GM19193 (cell line): Measurements from ENCODE around the gene TEF.

Source experiments
- POLR2A ChIP-seq: IDR thresholded peaks from 4 replicates; pipeline ENCODE4 v1.6.1; 2011; ENCODE audit not compliant: insufficient read depth, insufficient read length; ENCODE audit errors: extremely low read depth

The TEF gene

DNA sequence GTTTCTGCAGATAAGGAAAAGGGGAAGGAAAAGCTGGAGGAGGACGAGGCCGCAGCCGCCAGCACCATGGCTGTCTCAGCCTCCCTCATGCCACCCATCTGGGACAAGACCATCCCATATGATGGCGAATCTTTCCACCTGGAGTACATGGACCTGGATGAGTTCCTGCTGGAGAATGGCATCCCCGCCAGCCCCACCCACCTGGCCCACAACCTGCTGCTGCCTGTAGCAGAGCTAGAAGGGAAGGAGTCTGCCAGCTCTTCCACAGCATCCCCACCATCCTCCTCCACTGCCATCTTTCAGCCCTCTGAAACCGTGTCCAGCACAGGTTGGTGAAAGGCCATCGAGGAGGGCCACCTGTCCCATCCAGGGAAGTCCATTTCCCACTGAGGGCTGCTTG, 5.6 kb downstream of the TEF start:
- TF ChIP-seq POLR2A: no peak

GRCh38 chr22:41394012-41394356, 12.2 kb downstream of the TEF start:
- no peak for TF ChIP-seq POLR2A

DNA sequence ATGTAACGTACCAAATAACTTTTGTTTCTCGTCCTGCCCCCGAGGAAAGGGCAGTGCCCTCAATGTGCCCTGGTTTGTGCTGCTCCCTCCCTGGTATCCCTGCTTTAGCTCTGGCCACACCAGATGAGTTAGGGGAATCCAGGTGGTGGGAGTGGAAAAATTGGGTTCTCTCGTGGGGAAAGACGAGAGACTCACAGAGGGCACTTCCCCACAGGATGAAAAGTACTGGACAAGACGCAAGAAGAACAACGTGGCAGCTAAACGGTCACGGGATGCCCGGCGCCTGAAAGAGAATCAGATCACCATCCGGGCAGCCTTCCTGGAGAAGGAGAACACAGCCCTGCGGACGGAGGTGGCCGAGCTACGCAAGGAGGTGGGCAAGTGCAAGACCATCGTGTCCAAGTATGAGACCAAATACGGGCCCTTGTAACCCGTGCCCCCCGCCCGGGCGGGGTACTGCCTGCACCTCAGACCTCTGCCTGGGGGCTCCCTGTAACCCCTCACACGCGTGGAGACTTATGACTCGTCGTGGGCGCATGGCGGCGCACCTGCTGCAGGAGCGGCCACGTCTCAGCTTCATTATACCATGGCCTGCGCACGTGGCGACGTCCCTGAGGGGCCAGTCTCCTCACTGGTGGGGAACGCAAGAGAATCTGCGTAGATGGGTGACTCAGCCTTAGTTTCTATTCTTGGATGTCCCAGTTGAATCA, 13.9 kb downstream of the TEF start:
- TF ChIP-seq POLR2A: no peak

DNA sequence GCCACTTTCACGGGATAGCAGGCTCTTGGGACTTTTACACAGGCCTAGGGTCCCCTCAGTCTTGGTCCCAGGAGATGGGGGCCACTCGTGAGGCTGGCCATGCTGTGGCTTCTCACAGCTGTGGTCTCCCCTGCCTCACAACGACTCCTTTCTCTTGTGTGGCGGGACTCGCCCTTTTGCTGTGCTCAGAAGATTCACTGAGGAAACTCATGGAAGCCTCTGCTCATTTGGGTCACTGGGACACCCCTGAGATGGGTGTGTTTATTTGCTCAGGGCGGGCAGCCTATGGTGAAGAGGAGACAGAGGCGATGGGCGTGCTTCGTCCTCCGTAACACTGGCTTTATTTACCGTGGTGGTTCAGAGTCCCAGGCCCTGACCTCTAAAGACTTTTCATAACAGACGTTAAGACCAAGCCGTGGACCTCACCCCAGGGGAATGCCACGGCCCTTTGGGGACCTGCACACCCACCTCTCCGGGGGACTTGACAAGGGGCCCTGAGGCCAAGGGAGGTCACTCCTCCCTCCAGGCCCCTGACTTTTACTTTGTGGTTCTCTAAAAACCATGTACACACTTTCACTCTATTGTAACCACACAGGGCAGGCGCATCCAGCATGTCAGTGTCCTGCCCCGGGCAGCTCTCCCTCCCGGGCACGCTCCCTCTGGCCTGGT, 15.5 kb downstream of the TEF start:
- no peak for TF ChIP-seq POLR2A

GRCh38 chr22:41398921-41399320, 17.2 kb downstream of the TEF start:
- no peak for TF ChIP-seq POLR2A

GRCh38 chr22:41401781-41402648, 20.3 kb downstream of the TEF start:
- TF ChIP-seq POLR2A: no peak

DNA sequence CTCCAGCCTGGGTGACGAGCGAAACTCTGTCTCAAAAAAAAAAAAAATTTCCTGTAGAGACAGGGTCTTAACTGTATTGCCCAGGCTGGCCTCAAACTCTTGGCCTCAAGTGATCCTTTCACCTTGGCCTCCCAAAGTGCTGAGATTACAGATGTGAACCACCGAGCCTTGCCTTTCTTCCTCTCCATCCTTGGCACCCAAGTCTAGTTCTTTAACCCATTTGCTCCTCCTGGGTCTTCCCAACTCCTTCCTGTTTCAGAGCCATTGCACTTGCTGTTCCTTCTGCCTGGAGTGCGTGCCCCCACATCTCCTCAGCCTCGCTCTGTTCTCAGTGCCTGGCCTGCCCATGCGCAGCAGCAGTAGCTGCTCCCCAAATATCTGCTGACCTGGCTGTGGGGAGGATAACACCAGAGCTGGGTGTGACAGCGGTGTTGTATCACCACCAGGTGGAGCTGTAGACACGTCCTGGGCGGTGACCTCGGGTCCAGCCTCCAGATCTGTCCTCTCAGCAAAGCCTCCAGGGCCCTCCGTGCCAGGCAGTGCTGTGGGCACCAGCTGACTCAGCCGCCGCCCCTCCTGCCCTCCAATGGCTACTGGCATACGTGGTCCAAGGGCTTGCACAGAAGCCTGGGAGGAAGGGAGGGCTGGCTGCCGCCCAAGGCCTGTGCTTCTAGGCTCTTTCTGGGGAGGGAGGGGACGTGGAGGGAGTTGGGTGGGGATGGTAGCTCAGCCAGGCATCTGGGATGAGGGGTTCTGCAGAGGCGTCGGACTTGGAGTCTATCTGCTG, 22.0 kb downstream of the TEF start:
- no peak for TF ChIP-seq POLR2A

DNA sequence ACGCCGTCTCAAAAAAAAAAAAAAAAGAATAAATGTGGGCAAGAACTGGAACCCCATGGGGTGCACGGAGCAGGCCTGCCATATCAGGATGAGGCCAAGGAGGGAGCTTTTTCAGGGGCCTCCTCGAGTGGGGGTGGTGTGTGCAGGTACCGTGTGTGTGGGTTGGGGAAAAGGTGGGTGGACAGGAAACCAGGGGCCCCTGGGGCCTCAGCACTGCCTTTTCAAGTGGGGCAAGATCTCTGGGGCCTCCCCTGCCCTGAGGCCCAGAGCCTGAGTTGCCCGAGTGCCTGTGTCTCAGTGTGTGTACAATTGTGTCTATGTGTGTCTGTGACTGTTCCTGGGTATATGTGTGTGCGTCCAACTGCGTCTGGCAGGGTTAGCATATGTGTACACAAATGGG, 23.8 kb downstream of the TEF start:
- no peak for TF ChIP-seq POLR2A

DNA sequence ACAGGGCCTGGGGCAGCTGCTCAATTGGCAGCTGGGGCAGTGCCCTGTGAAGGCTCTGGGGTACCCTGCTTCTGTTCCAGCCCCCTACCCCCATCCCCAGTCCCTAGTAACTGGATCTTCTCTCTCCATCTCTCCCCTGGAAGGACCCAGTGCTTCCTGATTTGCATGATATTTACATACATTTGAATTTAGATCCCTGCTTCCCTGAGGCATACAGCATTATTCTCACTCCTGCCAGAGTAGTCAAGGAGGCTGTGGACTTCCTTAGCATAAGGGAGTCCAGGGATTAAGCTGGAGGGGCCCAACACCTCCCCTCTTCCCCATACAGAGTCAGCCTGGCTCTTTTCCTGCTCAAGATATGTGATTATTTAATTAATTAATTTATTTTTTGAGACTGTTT, 24.7 kb downstream of the TEF start:
- no peak for TF ChIP-seq POLR2A

DNA sequence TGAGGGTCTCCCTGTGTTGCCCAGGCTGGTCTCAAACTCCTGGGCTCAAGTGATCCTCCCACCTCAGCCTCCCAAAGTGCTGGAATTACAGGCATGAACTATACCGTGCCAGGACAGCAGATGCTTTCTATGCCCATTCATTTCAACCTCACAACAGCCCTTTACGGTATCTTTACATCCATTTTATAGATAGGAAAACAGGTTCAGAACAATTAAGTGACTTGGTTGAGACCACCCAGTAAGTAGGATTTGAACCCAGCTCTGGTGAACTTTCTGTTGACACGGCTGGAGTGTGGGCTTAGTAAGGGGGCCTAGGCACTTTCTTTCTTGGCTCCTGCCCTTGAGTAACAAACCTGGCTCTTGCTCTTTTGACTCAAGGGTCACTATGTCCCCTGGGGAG, 25.7 kb downstream of the TEF start:
- TF ChIP-seq POLR2A: no peak

GRCh38 chr22:41408665-41409064, 26.9 kb downstream of the TEF start:
- TF ChIP-seq POLR2A: no peak

GRCh38 chr22:41410311-41410751, 28.6 kb downstream of the TEF start:
- TF ChIP-seq POLR2A: no peak

- no peak for TF ChIP-seq POLR2A
These were observed 29.5 kb downstream of the TEF start for GRCh38 chr22:41411021-41411851.

- no peak for TF ChIP-seq POLR2A
These were observed 33.8 kb downstream of the TEF start for GRCh38 chr22:41415554-41415953.
